ENCODE data around the gene PRKAR1B.

GRCh38 chr7:690478-691360, 36.4 kb downstream of the PRKAR1B start:
- TF ChIP-seq CTCF (IDR thresholded peaks at IDR 0.05) (no peak), EP300 (IDR thresholded peaks at IDR 0.05) (no peak), POLR2A (IDR thresholded peaks at IDR 0.05) (no peak), POLR2AphosphoS5 (IDR thresholded peaks at IDR 0.05) (no peak)
